GM19452 (cell line): ENCODE data around the gene PSMD14.
"Not testable (repeated sequence)": the region's sequence is repeated elsewhere in the genome, so short reads cannot be mapped to it uniquely, and the experiment has no call there.

ENCODE experiments used
- ATAC-seq: cut with Tn5 transposase; IDR thresholded peaks from one replicate; pipeline ENCODE4 v1.9.1; 2021; ENCODE audit not compliant: unreplicated experiment

Gene PSMD14

GRCh38 chr2:161308178-161308955, at the start of gene PSMD14:
Gene PSMD14, plus strand, starts transcription at chr2:161308425. Its CDS starts 10,401 bp downstream, at chr2:161318826.
- ATAC-seq = peak; percentile 97

DNA sequence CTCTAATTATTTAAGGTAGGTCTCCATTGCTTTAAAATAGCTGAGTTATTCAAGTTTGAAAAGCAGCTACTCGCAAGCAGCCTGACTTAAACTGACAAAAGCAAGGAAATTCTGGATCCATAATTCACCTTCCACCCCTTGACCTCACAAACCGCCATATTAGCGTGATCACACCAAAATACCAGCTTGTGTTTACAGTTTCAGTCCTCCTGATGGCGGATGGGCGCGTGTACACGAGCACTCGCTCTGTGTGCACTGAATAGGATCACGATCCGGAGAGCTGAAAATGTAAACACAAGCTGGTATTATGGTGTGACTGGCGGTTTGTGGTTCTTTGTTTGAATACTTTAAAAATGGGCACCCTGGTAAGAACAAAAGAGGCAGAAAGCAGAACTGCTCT, 42.4 kb upstream of the PSMD14 start:
- ATAC-seq = no peak

- ATAC-seq = no peak
Measured at GRCh38 chr2:161269111-161269510, 39.1 kb upstream of the PSMD14 start.

GRCh38 chr2:161273038-161273760, 35.0 kb upstream of the PSMD14 start:
- ATAC-seq = peak; percentile 77

GRCh38 chr2:161278564-161279229, 29.5 kb upstream of the PSMD14 start:
- ATAC-seq = not testable (repeated sequence)

DNA sequence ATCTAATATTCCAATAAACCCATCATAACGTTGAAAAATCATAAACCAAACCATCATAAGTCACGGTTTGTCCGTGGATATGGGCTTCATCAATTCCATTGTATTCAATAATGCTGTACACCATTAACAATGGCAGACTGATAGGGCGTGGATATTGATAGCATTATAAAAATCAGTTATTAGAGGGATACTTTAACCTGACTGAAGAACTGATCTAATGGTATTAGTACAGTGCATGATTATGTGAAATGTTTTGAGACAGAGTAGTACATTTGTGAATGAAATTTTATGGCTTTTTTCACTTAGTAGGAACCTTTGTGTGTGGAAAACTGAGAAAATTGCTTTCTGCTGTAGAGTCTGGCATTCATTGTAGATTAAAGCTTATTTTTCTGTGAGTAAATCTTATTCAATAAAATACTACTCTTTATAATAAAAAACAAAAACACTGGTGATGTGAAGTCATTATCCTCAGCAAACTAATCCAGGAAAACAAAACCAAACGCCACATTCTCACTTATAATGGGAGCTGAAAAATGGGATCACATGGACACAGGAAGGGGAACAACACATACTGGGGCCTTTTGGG, 28.9 kb upstream of the PSMD14 start:
- ATAC-seq = not testable (repeated sequence)

DNA sequence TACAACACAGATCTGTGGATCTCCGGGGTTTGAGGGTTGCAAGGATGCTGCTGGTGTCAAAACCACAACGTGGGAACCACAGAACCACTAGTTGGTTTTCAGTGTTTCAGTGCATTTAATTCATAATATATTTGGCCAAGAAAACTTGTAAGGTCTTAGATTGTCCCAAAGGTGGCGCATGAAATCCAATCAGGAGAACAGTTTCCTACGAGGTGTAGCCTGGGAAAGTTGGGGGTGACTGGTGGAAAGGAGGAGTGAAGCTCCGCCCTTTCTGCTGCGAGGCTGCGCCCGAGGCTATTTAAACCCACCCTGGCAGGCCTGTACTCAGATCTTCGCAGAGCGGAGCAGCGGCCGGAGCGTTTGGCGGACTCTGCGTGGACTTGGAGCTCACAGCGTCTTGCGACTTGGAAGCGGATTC, 27.3 kb upstream of the PSMD14 start:
- ATAC-seq = not testable (repeated sequence)

DNA sequence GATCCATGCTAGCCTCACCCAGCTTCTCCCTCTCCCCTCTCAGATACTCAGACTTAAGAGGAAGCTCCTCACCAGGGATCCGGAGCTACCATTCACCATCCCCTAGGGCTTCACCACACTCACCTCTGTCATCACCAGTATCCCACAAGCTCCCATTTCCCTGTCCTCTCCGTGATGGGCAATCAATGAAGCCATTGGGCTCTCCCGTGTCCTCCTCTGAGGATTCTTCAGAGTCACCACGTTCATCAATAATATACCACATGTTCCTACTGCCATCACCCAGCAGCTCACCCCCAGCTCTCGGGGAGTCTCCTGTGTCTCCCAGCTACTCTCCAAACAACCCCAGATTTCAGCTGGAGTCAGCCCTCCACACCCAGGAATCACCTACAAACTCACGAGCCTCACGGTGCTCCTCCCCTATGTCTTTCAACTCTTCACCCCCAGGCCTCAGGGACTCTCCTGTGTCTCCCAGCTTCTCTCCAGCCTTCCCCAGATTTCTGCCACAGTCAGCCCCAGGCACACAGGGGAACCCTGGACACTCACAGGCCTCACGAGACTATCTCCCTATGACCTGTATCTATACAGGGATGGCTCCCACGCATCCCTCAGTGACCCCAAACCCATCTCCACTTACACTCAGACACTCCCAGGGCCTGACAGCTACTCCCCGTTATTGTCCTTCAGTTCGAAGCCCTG, 26.5 kb upstream of the PSMD14 start:
- ATAC-seq = not testable (repeated sequence)

- not testable (repeated sequence) for ATAC-seq
Measured at GRCh38 chr2:161282311-161282644, 25.9 kb upstream of the PSMD14 start.

DNA sequence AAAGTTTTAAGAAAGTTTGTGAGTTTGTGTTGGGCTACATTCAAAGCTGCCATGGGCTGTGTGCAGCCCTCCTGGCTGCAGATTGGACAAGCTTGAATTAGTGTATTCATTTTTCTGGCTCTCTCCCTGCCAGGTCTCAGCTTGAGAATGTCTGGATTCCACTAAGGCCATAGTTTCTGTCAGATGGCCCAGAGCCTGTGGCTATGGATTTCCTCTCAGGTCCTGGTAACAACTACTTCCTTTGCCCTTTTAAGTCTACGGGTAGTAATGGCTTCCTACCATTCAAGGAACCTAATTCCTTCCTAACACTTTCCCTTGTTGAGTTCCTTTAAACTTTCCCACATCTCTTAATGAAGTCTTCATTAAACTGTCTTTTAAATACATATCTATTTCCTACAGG, 24.3 kb upstream of the PSMD14 start:
- no peak for ATAC-seq

DNA sequence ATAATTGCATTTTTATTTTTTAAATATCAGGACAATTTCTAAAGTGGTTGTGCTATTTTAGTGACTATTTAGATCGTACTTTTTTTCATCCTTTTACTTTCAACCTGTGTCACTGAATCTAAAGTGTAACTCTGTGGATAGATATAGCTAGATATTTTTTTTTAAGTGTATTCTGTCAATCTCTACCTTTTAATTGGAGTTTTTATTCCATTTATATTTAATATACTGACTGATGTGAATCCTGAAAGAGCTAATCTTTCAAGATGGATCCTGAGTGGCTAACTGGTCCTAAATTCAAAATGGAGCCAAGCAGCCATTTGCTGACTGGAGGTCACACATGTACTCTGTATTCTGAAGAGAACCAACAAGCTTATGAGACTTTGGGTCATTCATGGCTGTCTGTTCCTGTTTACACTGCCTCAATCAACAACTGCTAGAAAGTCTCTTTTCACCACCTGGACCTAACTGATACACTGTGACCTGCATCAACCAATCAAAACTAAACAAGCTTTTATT, 4.6 kb upstream of the PSMD14 start:
- no peak for ATAC-seq

DNA sequence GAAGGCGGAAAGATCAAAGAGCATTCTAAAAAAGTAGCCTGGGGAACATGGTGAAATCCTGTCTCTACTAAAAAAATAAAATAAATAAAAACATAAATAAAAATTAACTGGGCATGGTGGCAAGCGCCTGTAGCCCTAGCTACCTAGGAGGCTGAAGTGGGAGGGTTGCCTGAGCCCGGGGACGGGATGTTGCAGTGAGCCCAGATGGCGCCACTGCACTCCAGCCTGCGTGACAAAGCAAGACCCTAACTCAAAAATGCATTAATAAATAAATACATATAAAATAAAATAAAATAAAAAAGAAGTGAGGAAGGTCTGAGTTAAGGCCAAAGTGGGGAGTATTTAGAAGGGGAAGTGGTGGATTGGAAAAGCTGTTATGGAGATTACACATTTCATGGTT, 1.3 kb upstream of the PSMD14 start:
- ATAC-seq = no peak

DNA sequence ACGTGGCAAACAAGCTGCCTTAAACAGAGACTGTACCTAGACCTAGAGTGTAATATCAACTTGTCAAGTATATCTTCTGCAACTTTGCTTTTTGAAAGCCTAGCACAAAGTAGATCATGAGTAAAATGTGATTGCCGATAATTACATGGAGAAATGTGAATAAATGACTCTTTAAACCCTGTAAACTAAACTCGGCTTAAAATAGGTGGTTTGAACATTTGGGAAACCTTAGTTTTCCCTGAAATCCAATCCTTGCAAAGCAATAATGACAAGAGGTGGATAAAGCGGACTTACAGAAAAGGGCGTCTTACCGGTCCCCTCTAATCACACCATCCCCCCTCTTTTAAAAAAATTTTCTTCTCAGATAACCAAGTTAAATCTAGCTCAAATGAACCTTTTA, 549 bp upstream of the PSMD14 start:
- ATAC-seq = no peak

- no peak for ATAC-seq
Measured at GRCh38 chr2:161312996-161313395, 4.8 kb downstream of the PSMD14 start.

DNA sequence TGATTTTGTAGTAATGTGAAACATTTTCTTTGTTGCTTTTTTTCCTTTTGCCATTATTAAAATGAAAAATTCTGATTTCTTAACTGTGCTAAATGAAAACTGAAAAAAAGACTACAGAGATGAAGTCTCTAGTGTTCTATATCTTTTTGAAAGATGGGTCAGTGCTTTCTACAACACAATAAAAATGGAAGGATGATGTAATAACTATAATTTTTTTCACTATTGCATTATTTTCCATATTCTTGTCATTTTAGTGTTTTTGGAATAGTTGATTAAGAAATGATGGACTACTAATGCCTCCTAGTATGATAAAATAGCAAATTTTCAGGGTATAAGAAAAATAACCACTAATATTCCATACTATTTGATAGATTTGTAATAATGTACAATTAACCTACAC, 7.2 kb downstream of the PSMD14 start:
- no peak for ATAC-seq

DNA sequence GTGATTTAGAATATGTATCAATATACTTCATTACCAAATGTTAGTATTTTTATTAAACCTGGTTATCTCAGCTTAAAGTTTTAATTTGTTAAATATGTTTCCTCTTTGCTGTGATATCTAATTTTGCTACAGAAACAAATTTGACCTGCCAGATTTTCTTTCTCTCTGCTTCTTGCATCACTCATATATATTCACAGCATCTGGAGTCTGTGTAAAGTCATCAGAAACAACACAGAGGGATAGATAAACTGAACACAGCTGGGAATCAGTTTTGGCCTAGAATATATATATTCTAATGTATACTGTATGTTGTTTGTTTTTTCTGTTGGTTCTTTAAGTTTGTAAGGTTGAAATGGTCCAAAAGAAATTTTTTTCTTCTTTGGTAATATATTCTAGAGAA, 8.5 kb downstream of the PSMD14 start:
- ATAC-seq = no peak

DNA sequence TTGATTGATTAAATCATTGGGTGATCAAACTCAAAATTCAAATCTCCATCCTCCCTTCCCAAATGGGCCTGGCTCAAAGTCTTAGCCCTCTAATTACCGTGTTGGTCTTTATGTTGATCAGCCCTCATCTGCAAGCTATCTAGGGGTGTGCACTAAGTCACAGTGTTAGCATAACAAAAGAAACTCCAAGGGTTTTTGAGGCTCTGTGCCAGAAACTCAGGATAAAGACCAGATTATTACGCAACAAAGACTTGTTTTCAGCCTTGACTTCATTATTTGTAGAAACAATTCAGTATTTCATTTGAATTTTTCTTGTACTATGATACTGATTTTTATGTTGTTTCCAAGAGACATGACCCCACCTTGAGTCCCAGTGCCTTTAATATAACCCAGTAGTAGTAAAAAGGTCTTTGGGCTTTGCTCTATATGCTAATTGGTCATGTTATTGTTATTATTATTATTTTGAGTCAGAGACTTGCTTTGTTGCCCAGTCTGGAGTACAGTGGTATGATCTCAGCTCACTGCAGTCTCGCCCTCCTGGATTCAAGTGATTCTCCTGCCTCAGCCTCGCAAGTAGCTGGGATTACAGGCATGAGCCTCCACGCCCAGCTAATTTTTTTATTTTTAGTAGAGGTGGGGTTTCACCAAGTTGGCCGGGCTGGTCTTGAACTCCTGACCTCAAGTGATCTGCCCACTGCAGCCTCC, 13.9 kb downstream of the PSMD14 start:
- no peak for ATAC-seq

DNA sequence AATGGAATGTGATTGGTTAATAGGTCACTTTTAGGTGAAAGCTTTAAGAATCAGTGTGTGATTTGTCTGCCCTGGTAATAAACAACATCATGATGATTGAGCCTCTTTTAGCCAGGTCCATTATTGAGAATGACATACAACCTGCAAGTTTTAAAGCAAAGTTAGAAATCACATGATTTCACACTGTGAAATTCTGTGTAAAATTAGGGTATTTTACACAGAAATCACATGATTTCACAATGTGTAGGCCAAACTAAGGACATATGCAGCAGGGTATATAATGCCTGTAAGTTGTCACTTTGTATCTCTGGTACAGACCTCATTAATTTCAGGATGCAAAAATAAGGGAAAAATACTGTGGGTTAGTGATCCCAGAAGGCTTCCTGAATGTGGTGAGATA, 16.7 kb downstream of the PSMD14 start:
- ATAC-seq = no peak

GRCh38 chr2:161327582-161327981, 19.4 kb downstream of the PSMD14 start:
- ATAC-seq = no peak

GRCh38 chr2:161332371-161332967, 24.2 kb downstream of the PSMD14 start:
- ATAC-seq = no peak
